AG04450 (cell line): Measurements from ENCODE around the gene LRRC8C. TPM values are rescaled to one million over a fixed set of nuclear protein-coding genes. Genes with fewer than 3 reads are reported as not detected.
A peak's percentile ranks its signal among the peaks of the same experiment; 100 is the strongest.

ENCODE experiments used
- CTCF ChIA-PET: fragments of 300-600, 350-600 bp; formaldehyde crosslinking; extraction: SDS; loops from one replicate; lab custom pipeline; 2022; ENCODE audit warnings: antibody characterized with exemption, inconsistent platforms; lab: Charles Lee
- POLR2A ChIA-PET: fragments of 350-600 bp; formaldehyde crosslinking; extraction: SDS; loops from one replicate; lab custom pipeline; 2021; ENCODE audit warnings: antibody characterized with exemption, inconsistent platforms; lab: Yijun Ruan, JAX
- DNase-seq: peaks from one replicate; pipeline ENCODE4 v3.0.0-alpha.2; 2011; ENCODE audit warnings: low read depth, low spot score
- H3K27ac ChIP-seq: one replicate; pipeline ENCODE4 v1.5.1; 2012; ENCODE audit warnings: low read depth, low read length, control low read depth
- H3K27me3 ChIP-seq: one replicate; pipeline ENCODE4 v1.6.0; 2012; ENCODE audit warnings: low read length; ENCODE audit not compliant: control insufficient read depth, insufficient read depth
- H3K4me3 ChIP-seq: 2 replicates; pipeline ENCODE4 v1.5.1; 2011; ENCODE audit warnings: mild to moderate bottlenecking, low read depth, low read length, control low read depth
- H3K9me3 ChIP-seq: 2 replicates; pipeline ENCODE4 v1.5.1; 2012; ENCODE audit warnings: low read length; ENCODE audit not compliant: control insufficient read depth, insufficient read depth
- CTCF ChIP-seq: IDR thresholded peaks from 2 replicates; pipeline ENCODE4 v1.5.1; 2011; ENCODE audit warnings: low read depth, low read length, control low read depth, inconsistent platforms
- polyA plus RNA-seq: library from polyadenylated mRNA; depleted of rRNA; stranded (reverse); fragments of >200 nt; gene quantifications from 2 replicates; pipeline ENCODE4 v1.2.3, GENCODE V29; 2011

The LRRC8C gene
- polyA plus RNA-seq, 1 experiment = 19.4 TPM

- H3K27ac ChIP-seq = no peak overlapping the region
- H3K4me3 ChIP-seq = no peak overlapping the region
- no peaks in the 10 kb centered on the region for H3K9me3 ChIP-seq
- ChIA-PET CTCF (no interaction called here), POLR2A (no interaction called here)
- DNase-seq = no peak
- TF ChIP-seq CTCF = no peak
- no peaks in the 10 kb centered on the region for H3K27me3 ChIP-seq
Measured at GRCh38 chr1:89688607-89689006, 55.7 kb downstream of the LRRC8C start.

- CTCF ChIA-PET = no interaction called here
- no peaks in the 10 kb centered on the region for H3K27me3 ChIP-seq
- DNase-seq = no peak
- no peaks in the 10 kb centered on the region for H3K9me3 ChIP-seq
- POLR2A ChIA-PET = no interaction called here
- TF ChIP-seq CTCF = no peak
- H3K27ac ChIP-seq = no peak overlapping the region
- H3K4me3 ChIP-seq = no peak overlapping the region
Measured at GRCh38 chr1:89689234-89689633, 56.3 kb downstream of the LRRC8C start.

- Histone ChIP-seq H3K27ac (no peak overlapping the region), H3K27me3 (no peaks in the 10 kb centered on the region), H3K4me3 (no peak overlapping the region), H3K9me3 (no peaks in the 10 kb centered on the region)
- POLR2A ChIA-PET = no interaction called here
- no peak for TF ChIP-seq CTCF
- no peak for DNase-seq
- CTCF ChIA-PET = no interaction called here
Measured at GRCh38 chr1:89690595-89690994, 57.7 kb downstream of the LRRC8C start.

GRCh38 chr1:89692601-89693521 lies 59.9 kb downstream of the LRRC8C start:
- POLR2A ChIA-PET = interaction anchor here (0.7 to 1.3 kb wide), 2 partner anchors 10 to 31 kb away, joined by 4 read pairs; no protein-coding TSS in a partner anchor
- TF ChIP-seq CTCF = no peak
- no peak overlapping the region for H3K4me3 ChIP-seq
- no peak overlapping the region for H3K27ac ChIP-seq
- CTCF ChIA-PET = interaction anchor here (0.7 to 2.1 kb wide), 2 partner anchors 70 to 94 kb away, joined by 3 to 10 read pairs; no protein-coding TSS in a partner anchor
- peak; percentile 45 for DNase-seq
- no peaks in the 10 kb centered on the region for H3K27me3 ChIP-seq
- H3K9me3 ChIP-seq = no peaks in the 10 kb centered on the region

- Histone ChIP-seq H3K4me3 (no peak overlapping the region), H3K27ac (no peak overlapping the region), H3K9me3 (no peaks in the 10 kb centered on the region), H3K27me3 (no peaks in the 10 kb centered on the region)
- no peak for TF ChIP-seq CTCF
- POLR2A ChIA-PET = no interaction called here
- CTCF ChIA-PET = interaction anchor here (0.6 to 1.7 kb wide), 3 partner anchors 12 to 735 kb away, joined by 3 to 8 read pairs (median 4); no protein-coding TSS in a partner anchor
- no peak for DNase-seq
Measured at GRCh38 chr1:89695847-89696246, 62.9 kb downstream of the LRRC8C start.
